SK-N-MC (cell line): ENCODE measurements around the gene GDF10.

Experiments
- DNase-seq: peaks from one replicate; pipeline ENCODE4 v3.0.0-alpha.2; 2011; ENCODE audit warnings: low read depth, low spot score
- H3K27ac ChIP-seq: fragments of 200-600 bp; sonication (generic); 2 replicates; pipeline ENCODE4 v1.5.1; 2016; ENCODE audit warnings: mixed run types
- H3K36me3 ChIP-seq: fragments of 200-600 bp; sonication (generic); 2 replicates; pipeline ENCODE4 v1.6.1; 2017; ENCODE audit warnings: antibody characterized with exemption, low read length, mixed read lengths; ENCODE audit not compliant: insufficient read depth
- H3K4me3 ChIP-seq: fragments of 200-600 bp; sonication (generic); 2 replicates; pipeline ENCODE4 v1.5.1; 2016
- H3K9ac ChIP-seq: fragments of 200-600 bp; sonication (generic); 2 replicates; pipeline ENCODE4 v1.8.0; 2017; ENCODE audit warnings: mixed run types, mixed read lengths; ENCODE audit not compliant: insufficient read length
- H3K9me3 ChIP-seq: fragments of 200-600 bp; sonication (generic); 2 replicates; pipeline ENCODE4 v1.6.1; 2017; ENCODE audit warnings: low read depth, mild to moderate bottlenecking, antibody characterized with exemption, low read length, moderate library complexity, mixed read lengths
- EZH2 ChIP-seq: fragments of 200-600 bp; sonication (generic); IDR thresholded peaks from one replicate; pipeline ENCODE4 v1.6.1; 2017; ENCODE audit warnings: antibody characterized with exemption
- FOXP2 ChIP-seq: optimal IDR thresholded peaks from 2 replicates; pipeline ENCODE3; 2011; ENCODE audit warnings: mild to moderate bottlenecking, moderate library complexity; ENCODE audit not compliant: insufficient read depth; ENCODE audit errors: extremely low read length, control extremely low read depth
- POLR2AphosphoS5 ChIP-seq: IDR thresholded peaks from 2 replicates; pipeline ENCODE4 v1.6.1; 2012; ENCODE audit warnings: mild to moderate bottlenecking, low read depth, low read length, borderline replicate concordance

GDF10 gene

DNA sequence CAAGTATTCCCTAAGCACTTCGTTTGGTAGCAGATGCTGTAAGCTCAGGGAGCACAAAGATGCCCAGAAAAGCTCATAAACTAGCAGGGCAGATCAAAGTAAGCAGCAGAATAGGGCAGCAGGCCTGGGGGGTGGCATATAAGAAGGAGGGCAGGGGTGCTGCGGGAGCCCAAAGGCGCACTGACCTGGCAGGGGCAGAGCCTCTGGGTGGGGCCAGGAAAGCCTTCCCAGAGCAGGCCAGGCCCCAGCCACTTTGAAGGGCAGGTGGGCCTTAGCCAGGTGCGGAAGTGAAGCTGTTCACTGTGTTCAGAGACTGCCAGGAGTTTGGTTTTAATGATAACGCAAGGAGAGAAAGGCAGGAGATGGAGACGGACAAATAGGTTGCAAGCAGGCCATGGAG lies 3.9 kb downstream of the GDF10 start:
- Histone ChIP-seq H3K9ac (no peak overlapping the region), H3K27ac (no peak overlapping the region), H3K9me3 (no peaks in the 10 kb centered on the region), H3K36me3 (no peaks in the 10 kb centered on the region), H3K4me3 (no peak overlapping the region)
- DNase-seq: no peak
- no peak for TF ChIP-seq FOXP2
- no peak for TF ChIP-seq POLR2AphosphoS5
- TF ChIP-seq EZH2: no peak

DNA sequence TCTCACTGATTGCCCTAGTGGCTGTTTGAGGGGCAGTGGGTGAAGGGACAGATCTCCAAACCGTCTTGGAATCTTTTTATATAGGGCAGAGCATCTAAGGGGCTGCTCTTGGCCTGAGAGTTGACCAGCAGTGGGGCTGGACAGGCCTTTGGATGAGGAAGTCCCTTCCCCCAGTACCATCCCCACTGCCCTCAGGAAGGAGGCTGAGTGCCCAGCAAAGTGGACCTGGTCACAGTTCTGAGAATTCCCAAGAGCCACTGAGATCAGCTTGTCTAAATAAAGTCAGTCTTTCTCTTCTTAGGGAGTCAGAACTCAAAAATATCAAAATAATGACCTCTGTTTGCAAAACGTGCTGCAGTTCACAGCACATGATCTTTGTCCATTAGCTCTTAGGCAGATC lies 5.6 kb downstream of the GDF10 start:
- Histone ChIP-seq H3K4me3 (no peak overlapping the region), H3K36me3 (no peaks in the 10 kb centered on the region), H3K9me3 (no peaks in the 10 kb centered on the region), H3K9ac (no peak overlapping the region), H3K27ac (no peak overlapping the region)
- TF ChIP-seq EZH2 (no peak), FOXP2 (no peak), POLR2AphosphoS5 (no peak)
- no peak for DNase-seq

DNA sequence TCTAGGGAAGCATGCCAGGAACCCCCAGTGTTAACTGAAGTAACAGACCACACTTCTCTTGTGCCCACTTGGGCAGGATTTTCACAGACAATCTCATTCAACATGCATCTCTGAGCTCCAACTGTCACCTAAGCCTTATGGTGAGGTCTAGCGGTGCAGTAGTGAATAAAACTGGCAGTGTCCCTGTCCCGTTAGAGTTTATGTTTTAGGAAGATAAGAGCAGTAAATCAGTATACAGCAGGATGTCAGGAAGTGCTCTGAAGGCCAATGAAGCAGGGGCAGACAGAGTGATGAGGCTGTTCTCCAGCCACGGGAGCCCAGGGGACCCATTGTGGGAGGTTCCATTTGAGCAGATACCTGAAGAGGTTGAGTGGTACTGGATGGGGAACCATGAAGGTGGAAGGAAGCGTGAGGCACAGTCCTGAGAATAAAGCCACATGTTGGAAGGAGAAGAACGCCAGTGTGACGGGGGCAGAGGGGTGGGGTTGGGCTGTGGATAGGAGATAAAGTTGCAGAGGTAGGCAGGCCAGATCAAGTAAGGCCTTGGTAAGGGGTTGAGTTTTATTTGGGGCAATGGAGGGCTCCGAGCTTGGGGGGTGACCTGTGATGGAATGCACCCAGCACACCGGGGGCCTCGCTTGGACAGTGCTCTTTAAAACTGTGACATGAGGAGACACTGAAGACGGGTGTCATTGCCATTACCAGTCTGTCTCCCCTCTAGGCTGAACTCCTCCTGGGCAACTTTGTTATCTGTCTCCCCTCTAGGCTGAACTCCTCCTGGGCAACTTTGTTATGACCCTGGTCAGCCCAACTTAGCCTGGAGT lies 6.6 kb downstream of the GDF10 start:
- no peak overlapping the region for H3K27ac ChIP-seq
- H3K9ac ChIP-seq: no peak overlapping the region
- no peaks in the 10 kb centered on the region for H3K36me3 ChIP-seq
- no peak overlapping the region for H3K4me3 ChIP-seq
- no peak for DNase-seq
- H3K9me3 ChIP-seq: no peaks in the 10 kb centered on the region
- no peak for TF ChIP-seq EZH2
- TF ChIP-seq FOXP2: no peak
- no peak for TF ChIP-seq POLR2AphosphoS5

DNA sequence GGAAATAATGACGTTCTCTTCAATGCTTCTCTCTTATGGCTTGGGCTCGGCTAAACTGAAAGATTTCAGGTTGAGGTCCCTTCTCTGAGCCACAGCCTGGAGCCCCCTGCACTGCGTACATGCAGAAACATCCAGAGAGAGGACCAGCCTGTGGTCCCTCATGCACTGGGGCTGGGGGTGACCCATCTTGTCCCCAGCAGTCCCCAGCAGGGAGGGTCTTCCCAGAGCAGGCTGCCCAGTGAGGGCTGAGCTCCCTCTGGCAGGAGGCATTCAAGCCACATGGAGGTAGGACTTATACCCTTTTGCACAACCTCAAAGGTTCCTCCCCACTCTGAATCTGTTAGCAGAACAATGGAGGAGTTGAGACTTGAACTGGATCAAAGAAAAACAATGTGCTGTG lies 7.4 kb downstream of the GDF10 start:
- no peak for TF ChIP-seq EZH2
- no peak for TF ChIP-seq FOXP2
- no peak for TF ChIP-seq POLR2AphosphoS5
- no peak overlapping the region for H3K9ac ChIP-seq

DNA sequence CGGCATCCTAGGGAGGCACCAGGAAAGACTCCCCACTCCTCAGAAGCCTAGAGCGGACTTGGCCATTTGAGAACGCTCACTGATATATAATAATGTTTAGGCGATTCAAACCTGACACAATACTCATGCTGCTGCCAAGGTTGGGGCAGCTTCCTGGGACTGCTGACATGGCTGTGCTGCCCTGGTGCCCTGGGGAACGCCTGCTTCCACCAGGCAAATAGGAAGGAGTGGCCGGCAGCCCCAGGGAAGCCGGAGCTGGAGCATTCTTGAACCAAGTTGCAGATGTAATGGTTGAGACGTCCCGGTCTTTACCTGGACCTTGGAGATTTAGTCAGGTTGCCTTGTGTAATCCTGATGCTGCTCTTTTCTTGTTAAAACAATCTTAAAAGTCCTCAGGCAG lies 8.8 kb downstream of the GDF10 start:
- H3K27ac ChIP-seq: no peak overlapping the region
- no peaks in the 10 kb centered on the region for H3K9me3 ChIP-seq
- no peak for DNase-seq
- no peak for TF ChIP-seq POLR2AphosphoS5
- no peak for TF ChIP-seq EZH2
- no peak for TF ChIP-seq FOXP2
- H3K36me3 ChIP-seq: no peaks in the 10 kb centered on the region
- no peak overlapping the region for H3K4me3 ChIP-seq
- H3K9ac ChIP-seq: no peak overlapping the region

More for the DNA sequence above, 7.4 kb downstream of the GDF10 start:
- Histone ChIP-seq H3K27ac (no peak overlapping the region), H3K9me3 (no peaks in the 10 kb centered on the region), H3K36me3 (no peaks in the 10 kb centered on the region), H3K4me3 (no peak overlapping the region)
- no peak for DNase-seq

DNA sequence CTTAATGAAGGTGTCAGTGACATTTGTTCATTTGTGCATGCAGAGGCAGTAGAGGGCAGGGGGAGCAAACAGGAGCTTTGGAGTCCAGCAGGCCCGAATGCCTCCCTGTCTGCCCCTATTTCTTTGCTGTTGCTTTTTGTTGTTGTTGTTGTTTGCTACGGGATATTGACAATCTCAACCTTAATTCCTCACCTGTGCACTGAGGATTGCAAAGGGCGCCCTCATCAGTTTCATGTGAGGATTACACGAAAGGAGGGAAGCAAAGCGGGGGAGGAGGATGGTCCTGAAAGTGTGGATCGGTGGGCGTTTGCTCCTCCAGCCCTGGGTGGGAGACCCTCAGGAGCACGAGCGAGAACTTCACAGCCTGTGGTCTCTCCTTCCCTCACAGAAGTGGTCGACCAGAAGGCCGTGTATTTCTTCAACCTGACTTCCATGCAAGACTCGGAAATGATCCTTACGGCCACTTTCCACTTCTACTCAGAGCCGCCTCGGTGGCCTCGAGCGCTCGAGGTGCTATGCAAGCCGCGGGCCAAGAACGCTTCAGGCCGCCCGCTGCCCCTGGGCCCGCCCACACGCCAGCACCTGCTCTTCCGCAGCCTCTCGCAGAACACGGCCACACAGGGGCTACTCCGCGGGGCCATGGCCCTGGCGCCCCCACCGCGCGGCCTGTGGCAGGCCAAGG lies 9.6 kb downstream of the GDF10 start:
- Histone ChIP-seq H3K9me3 (no peaks in the 10 kb centered on the region), H3K36me3 (no peaks in the 10 kb centered on the region), H3K9ac (no peak overlapping the region), H3K27ac (no peak overlapping the region), H3K4me3 (no peak overlapping the region)
- no peak for TF ChIP-seq POLR2AphosphoS5
- no peak for TF ChIP-seq FOXP2
- no peak for TF ChIP-seq EZH2
- no peak for DNase-seq

DNA sequence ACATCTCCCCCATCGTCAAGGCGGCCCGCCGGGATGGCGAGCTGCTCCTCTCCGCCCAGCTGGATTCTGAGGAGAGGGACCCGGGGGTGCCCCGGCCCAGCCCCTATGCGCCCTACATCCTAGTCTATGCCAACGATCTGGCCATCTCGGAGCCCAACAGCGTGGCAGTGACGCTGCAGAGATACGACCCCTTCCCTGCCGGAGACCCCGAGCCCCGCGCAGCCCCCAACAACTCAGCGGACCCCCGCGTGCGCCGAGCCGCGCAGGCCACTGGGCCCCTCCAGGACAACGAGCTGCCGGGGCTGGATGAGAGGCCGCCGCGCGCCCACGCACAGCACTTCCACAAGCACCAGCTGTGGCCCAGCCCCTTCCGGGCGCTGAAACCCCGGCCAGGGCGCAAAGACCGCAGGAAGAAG lies 10.1 kb downstream of the GDF10 start:
- no peaks in the 10 kb centered on the region for H3K9me3 ChIP-seq
- H3K36me3 ChIP-seq: no peaks in the 10 kb centered on the region
- no peak overlapping the region for H3K27ac ChIP-seq
- no peak for DNase-seq
- TF ChIP-seq FOXP2 (no peak), EZH2 (no peak), POLR2AphosphoS5 (no peak)
- no peak overlapping the region for H3K4me3 ChIP-seq
- H3K9ac ChIP-seq: no peak overlapping the region

DNA sequence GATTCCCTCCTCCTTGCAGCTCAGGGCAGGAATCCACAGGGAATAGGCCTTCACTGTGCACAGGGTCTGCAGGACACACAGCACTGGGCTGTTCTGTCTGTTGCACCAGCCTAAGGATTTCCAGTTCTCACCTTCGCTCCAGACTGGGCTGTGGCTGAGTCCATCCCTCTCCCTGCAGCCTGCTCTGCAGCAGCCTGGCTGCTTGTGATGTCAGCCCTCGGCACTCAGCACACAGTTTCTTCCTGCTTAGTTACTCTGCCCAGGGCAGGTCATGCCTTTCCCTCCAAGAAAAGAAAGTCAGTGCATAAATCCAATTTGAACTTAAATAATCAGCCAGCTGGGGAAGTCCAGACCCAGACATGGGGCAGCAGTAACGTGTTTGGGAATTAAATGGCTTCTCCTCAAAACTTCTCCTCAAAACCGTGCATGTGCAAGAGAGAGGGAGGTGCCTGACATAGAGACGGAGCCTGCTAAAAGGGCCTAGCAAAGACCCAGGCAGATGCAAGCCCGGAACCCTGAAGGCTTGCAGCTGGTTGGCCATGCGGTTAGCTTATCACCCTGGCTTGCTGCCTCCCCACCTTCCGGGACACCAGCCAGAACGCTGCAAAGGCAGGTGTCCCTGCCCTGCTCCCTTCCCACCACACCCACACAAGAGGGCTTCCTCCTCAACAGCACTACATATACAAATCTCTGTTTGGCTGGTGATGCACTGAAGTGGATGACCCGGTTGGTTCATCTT lies 11.4 kb downstream of the GDF10 start:
- no peak overlapping the region for H3K4me3 ChIP-seq
- no peak overlapping the region for H3K27ac ChIP-seq
- no peaks in the 10 kb centered on the region for H3K36me3 ChIP-seq
- TF ChIP-seq FOXP2 (no peak), EZH2 (no peak), POLR2AphosphoS5 (no peak)
- no peaks in the 10 kb centered on the region for H3K9me3 ChIP-seq
- no peak overlapping the region for H3K9ac ChIP-seq
- DNase-seq: no peak
